Neural cell (in vitro differentiated cells): ENCODE results near the gene HBG1. TPM values are rescaled to one million over a fixed set of nuclear protein-coding genes. Genes with fewer than 3 reads are reported as not detected.

Experiments
- H2AFZ ChIP-seq: fragments of 200-600, 300-800 bp; sonication (generic), shearing (Covaris generic); 2 replicates; pipeline ENCODE4 v1.6.0; 2014; ENCODE audit warnings: low read depth, mild to moderate bottlenecking, antibody characterized with exemption, low read length, moderate library complexity
- H3F3A ChIP-seq: fragments of 200-600 bp; shearing (Covaris generic); 2 replicates; pipeline ENCODE4 v1.6.1; 2016; ENCODE audit warnings: mild to moderate bottlenecking, moderate library complexity, mixed read lengths, antibody characterized with exemption, low read length; ENCODE audit not compliant: insufficient read depth, poor library complexity, severe bottlenecking
- H3K27ac ChIP-seq: fragments of 200-600, 300-800 bp; sonication (generic), shearing (Covaris generic); 2 replicates; pipeline ENCODE4 v1.5.1; 2014; ENCODE audit warnings: mild to moderate bottlenecking, low read length, moderate library complexity
- H3K27me3 ChIP-seq: fragments of 300-800, 200-600 bp; sonication (generic), shearing (Covaris generic); 2 replicates; pipeline ENCODE4 v1.6.0; 2014; ENCODE audit warnings: mild to moderate bottlenecking, low read depth, low read length, moderate library complexity; ENCODE audit not compliant: insufficient read depth
- H3K36me3 ChIP-seq: fragments of 300-800, 200-600 bp; sonication (generic), shearing (Covaris generic); 2 replicates; pipeline ENCODE4 v1.5.1; 2014; ENCODE audit warnings: mild to moderate bottlenecking, antibody characterized with exemption, low read length, moderate library complexity; ENCODE audit not compliant: insufficient read depth
- H3K4me2 ChIP-seq: fragments of 300-800, 200-600 bp; sonication (generic), shearing (Covaris generic); 2 replicates; pipeline ENCODE4 v1.6.0; 2014; ENCODE audit warnings: mild to moderate bottlenecking, low read length
- H3K4me3 ChIP-seq: fragments of 300-800, 200-600 bp; sonication (generic), shearing (Covaris generic); 2 replicates; pipeline ENCODE4 v1.5.1; 2014; ENCODE audit warnings: mild to moderate bottlenecking, low read length, moderate library complexity
- H3K79me2 ChIP-seq: fragments of 200-600 bp; shearing (Covaris generic); replicated peaks from 2 replicates; pipeline ENCODE4 v1.6.0; 2014; ENCODE audit warnings: mild to moderate bottlenecking, low read length, moderate library complexity; ENCODE audit not compliant: insufficient read depth
- H3K9ac ChIP-seq: fragments of 300-800, 200-600 bp; sonication (generic), shearing (Covaris generic); 2 replicates; pipeline ENCODE4 v1.6.1; 2016; ENCODE audit warnings: mild to moderate bottlenecking, low read length, mixed read lengths
- H3K9me2 ChIP-seq: fragments of 200-600 bp; shearing (Covaris generic); 2 replicates; pipeline ENCODE4 v1.6.1; 2016; ENCODE audit warnings: mild to moderate bottlenecking, low read length, mixed read lengths; ENCODE audit not compliant: insufficient read depth
- H3K9me3 ChIP-seq: fragments of 200-600, 300-800 bp; sonication (generic), shearing (Covaris generic); 2 replicates; pipeline ENCODE4 v1.6.1; 2016; ENCODE audit warnings: mild to moderate bottlenecking, mixed run types, low read length, moderate library complexity, mixed read lengths
- H4K20me1 ChIP-seq: fragments of 200-600 bp; shearing (Covaris generic); 2 replicates; pipeline ENCODE4 v1.6.1; 2016; ENCODE audit warnings: mild to moderate bottlenecking, mixed run types; ENCODE audit not compliant: insufficient read depth
- EP300 ChIP-seq: fragments of 450-650 bp; conservative IDR thresholded peaks from 2 replicates; pipeline ENCODE4 v1.6.1; 2014; ENCODE audit warnings: antibody characterized with exemption, mild to moderate bottlenecking, moderate library complexity; ENCODE audit not compliant: poor library complexity, severe bottlenecking
- EZH2 ChIP-seq: fragments of 200-600, 300-800 bp; shearing (Covaris generic), sonication (generic); IDR thresholded peaks from 2 replicates; pipeline ENCODE4 v1.6.1; 2014; ENCODE audit warnings: antibody characterized with exemption, low read length, borderline replicate concordance, mild to moderate bottlenecking; ENCODE audit not compliant: insufficient read depth, poor library complexity, severe bottlenecking
- MXI1 ChIP-seq: fragments of 450-650 bp; conservative IDR thresholded peaks from 2 replicates; pipeline ENCODE4 v1.6.1; 2014; ENCODE audit warnings: antibody characterized with exemption, mild to moderate bottlenecking; ENCODE audit not compliant: poor library complexity, severe bottlenecking
- POLR2AphosphoS5 ChIP-seq: IDR thresholded peaks from 2 replicates; pipeline ENCODE4 v1.6.1; 2012
- RAD21 ChIP-seq: fragments of 450-650 bp; conservative IDR thresholded peaks from 2 replicates; pipeline ENCODE4 v1.6.1; 2014; ENCODE audit warnings: antibody characterized with exemption, mild to moderate bottlenecking, moderate library complexity
- SMC3 ChIP-seq: fragments of 450-650 bp; conservative IDR thresholded peaks from 2 replicates; pipeline ENCODE4 v1.6.1; 2014; ENCODE audit warnings: antibody characterized with exemption, mild to moderate bottlenecking, moderate library complexity; ENCODE audit not compliant: poor library complexity
- TAF1 ChIP-seq: IDR thresholded peaks from 2 replicates; pipeline ENCODE4 v1.6.1; 2012; ENCODE audit warnings: low read depth
- polyA plus RNA-seq: library from polyadenylated mRNA; depleted of rRNA; stranded (reverse); fragments of >200 nt; gene quantifications from 2 replicates; pipeline ENCODE4 v1.2.3, GENCODE V29; 2014
- TF ChIP-seq, protein P1 (sequence below): fragments of 450-650 bp; IDR thresholded peaks from 2 replicates; pipeline ENCODE4 v1.5.1; 2014; ENCODE audit warnings: antibody characterized with exemption, mild to moderate bottlenecking, moderate library complexity; ENCODE audit not compliant: poor library complexity, severe bottlenecking
- TF ChIP-seq, protein P2 (sequence below): IDR thresholded peaks from 2 replicates; pipeline ENCODE4 v1.6.1; 2012; ENCODE audit warnings: borderline replicate concordance

The HBG1 gene
- polyA plus RNA-seq, 1 donor from 2014 or later: not detected

DNA sequence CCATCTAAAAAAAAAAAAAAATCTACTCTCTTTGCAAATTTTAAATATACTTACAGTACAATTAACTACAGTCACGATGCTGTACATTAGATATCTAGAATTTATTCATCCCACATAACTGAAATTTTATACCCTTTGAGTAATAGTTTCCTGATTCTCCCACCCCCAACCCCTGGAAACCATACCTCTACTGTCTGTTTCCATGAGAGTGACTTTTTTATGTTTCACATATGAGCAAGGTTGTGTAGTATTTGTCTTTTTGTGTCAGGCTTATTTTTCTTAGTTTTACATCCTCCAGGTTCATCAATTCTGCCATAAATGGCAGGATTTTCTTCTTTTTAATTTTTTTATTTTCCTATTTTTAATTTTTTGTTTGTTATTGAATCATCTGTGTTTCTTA is 26.0 kb downstream of the HBG1 start:
- H3K4me2 ChIP-seq: no peak overlapping the region

DNA sequence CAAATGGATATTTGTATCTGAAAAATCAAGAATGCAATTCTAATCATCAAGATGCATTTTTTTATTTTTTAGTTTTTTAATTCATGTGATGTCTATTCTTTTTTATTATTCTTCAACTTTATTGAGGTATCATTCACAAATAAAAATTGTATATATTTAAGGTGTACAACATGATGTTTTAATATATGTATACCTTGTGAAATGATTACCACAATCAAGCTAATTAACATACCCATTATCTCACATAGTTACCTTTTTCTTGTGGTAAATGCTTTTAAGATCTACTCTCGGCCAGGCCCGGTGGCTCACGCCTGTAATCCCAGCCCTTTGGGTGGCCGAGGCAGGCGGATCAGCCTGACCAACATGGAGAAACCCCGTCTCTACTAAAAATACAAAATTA is 26.5 kb downstream of the HBG1 start:
- Histone ChIP-seq H3K27me3 (no peaks in the 10 kb centered on the region), H3F3A (no peaks in the 10 kb centered on the region), H3K9me2 (no peaks in the 10 kb centered on the region), H3K27ac (no peak overlapping the region), H3K4me3 (no peak overlapping the region), H3K9ac (no peak overlapping the region), H2AFZ (no peak overlapping the region), H4K20me1 (no peaks in the 10 kb centered on the region), H3K36me3 (no peaks in the 10 kb centered on the region), H3K79me2 (no peaks in the 10 kb centered on the region), H3K9me3 (no peaks in the 10 kb centered on the region), H3K4me2 (no peak overlapping the region)
- TF ChIP-seq MXI1 (no peak), TAF1 (no peak), RAD21 (no peak), EP300 (no peak), POLR2AphosphoS5 (no peak), SMC3 (no peak), EZH2 (no peak)
- TF ChIP-seq, protein P1, sequence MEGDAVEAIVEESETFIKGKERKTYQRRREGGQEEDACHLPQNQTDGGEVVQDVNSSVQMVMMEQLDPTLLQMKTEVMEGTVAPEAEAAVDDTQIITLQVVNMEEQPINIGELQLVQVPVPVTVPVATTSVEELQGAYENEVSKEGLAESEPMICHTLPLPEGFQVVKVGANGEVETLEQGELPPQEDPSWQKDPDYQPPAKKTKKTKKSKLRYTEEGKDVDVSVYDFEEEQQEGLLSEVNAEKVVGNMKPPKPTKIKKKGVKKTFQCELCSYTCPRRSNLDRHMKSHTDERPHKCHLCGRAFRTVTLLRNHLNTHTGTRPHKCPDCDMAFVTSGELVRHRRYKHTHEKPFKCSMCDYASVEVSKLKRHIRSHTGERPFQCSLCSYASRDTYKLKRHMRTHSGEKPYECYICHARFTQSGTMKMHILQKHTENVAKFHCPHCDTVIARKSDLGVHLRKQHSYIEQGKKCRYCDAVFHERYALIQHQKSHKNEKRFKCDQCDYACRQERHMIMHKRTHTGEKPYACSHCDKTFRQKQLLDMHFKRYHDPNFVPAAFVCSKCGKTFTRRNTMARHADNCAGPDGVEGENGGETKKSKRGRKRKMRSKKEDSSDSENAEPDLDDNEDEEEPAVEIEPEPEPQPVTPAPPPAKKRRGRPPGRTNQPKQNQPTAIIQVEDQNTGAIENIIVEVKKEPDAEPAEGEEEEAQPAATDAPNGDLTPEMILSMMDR: no peak
- TF ChIP-seq, protein P2, sequence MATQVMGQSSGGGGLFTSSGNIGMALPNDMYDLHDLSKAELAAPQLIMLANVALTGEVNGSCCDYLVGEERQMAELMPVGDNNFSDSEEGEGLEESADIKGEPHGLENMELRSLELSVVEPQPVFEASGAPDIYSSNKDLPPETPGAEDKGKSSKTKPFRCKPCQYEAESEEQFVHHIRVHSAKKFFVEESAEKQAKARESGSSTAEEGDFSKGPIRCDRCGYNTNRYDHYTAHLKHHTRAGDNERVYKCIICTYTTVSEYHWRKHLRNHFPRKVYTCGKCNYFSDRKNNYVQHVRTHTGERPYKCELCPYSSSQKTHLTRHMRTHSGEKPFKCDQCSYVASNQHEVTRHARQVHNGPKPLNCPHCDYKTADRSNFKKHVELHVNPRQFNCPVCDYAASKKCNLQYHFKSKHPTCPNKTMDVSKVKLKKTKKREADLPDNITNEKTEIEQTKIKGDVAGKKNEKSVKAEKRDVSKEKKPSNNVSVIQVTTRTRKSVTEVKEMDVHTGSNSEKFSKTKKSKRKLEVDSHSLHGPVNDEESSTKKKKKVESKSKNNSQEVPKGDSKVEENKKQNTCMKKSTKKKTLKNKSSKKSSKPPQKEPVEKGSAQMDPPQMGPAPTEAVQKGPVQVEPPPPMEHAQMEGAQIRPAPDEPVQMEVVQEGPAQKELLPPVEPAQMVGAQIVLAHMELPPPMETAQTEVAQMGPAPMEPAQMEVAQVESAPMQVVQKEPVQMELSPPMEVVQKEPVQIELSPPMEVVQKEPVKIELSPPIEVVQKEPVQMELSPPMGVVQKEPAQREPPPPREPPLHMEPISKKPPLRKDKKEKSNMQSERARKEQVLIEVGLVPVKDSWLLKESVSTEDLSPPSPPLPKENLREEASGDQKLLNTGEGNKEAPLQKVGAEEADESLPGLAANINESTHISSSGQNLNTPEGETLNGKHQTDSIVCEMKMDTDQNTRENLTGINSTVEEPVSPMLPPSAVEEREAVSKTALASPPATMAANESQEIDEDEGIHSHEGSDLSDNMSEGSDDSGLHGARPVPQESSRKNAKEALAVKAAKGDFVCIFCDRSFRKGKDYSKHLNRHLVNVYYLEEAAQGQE: no peak

More for the DNA sequence above, 26.0 kb downstream of the HBG1 start:
- Histone ChIP-seq H3K27ac (no peak overlapping the region), H3K36me3 (no peaks in the 10 kb centered on the region), H4K20me1 (no peaks in the 10 kb centered on the region), H3F3A (no peaks in the 10 kb centered on the region), H3K9me3 (no peaks in the 10 kb centered on the region), H2AFZ (no peak overlapping the region), H3K27me3 (no peaks in the 10 kb centered on the region), H3K79me2 (no peaks in the 10 kb centered on the region), H3K4me3 (no peak overlapping the region), H3K9ac (no peak overlapping the region), H3K9me2 (no peaks in the 10 kb centered on the region)
- TF ChIP-seq SMC3: no peak
- TF ChIP-seq, protein P1: no peak
- TF ChIP-seq RAD21: no peak
- no peak for TF ChIP-seq EP300
- no peak for TF ChIP-seq EZH2
- TF ChIP-seq, protein P2: no peak
- no peak for TF ChIP-seq POLR2AphosphoS5
- no peak for TF ChIP-seq TAF1
- no peak for TF ChIP-seq MXI1
